ENCODE measurements around the gene ARL15. TPM values are rescaled to one million over a fixed set of nuclear protein-coding genes. Genes with fewer than 3 reads are reported as not detected.
A peak's percentile ranks its signal among the peaks of the same experiment; 100 is the strongest.

ARL15 gene
- total RNA-seq, 1 donor from 2014 or later: 20.2 TPM

- no peak for DNase-seq (ENCODE audit: low spot score)
Measured at GRCh38 chr5:54159153-54159892, 151.1 kb downstream of the ARL15 start.

- DNase-seq (ENCODE audit: low spot score): no peak
Measured at GRCh38 chr5:54156577-54156976, 153.8 kb downstream of the ARL15 start.

DNA sequence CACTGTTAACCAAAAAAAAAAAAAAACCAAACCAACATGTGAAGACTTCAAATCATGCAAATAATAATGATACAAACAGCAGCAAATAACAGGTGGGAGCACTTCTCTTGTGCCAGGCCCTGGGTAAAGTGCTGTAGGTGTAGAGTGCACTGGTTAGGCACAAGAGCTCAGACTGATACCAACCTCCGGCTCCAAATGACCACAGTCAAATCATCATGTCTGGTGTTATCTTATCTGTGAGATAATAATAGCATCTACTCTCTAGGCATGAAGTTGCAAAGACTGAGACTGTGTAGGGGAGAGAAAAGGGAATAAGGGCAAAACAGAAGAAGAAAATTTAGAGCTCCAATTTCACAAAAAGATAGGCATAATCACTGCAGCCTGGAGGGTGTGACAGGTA is 159.5 kb downstream of the ARL15 start:
- DNase-seq (ENCODE audit: low spot score): no peak

GRCh38 chr5:54148858-54149257 is 161.5 kb downstream of the ARL15 start:
- no peak for DNase-seq (ENCODE audit: low spot score)

DNA sequence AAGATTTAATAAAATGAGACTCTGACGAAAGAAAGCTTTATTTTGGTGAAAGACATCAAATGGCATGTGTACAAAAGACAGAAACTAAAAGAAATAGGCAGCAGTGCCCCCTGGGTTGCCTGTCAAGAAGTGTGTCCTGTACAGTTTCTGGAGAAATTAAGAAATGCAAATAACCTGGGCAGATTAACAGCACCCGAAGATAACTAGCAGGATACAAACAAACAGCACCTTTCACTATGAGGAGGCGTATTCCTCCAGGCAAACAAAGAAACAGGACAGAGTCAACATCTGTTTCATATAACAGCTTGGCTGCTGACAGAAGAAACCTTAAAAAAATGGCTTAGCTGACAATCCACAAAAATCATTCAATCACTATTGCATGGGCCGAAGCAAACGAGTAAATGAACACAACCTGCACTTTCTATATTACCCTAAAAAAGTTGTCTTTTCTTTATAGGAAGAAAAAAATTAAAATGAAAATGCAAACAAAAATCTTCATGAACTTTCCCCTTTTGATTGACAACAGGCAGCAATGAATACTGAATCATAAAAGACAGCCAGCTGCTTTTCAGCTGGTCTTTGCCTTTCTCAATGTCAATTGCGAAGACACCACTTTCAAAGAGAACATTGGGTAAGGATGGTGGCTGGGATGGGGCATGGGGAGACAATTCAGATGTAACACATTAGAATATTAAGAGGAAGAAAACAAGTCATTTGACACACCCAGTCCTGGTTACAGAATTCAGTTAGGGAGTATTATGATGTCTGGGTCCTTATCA is 162.1 kb downstream of the ARL15 start:
- peak; percentile 52 for DNase-seq (ENCODE audit: low spot score)

- DNase-seq (ENCODE audit: low spot score): peak; percentile 71
Measured at GRCh38 chr5:54146916-54147315, 163.5 kb downstream of the ARL15 start.

GRCh38 chr5:54146390-54146789 is 164.0 kb downstream of the ARL15 start:
- DNase-seq (ENCODE audit: low spot score): no peak

DNA sequence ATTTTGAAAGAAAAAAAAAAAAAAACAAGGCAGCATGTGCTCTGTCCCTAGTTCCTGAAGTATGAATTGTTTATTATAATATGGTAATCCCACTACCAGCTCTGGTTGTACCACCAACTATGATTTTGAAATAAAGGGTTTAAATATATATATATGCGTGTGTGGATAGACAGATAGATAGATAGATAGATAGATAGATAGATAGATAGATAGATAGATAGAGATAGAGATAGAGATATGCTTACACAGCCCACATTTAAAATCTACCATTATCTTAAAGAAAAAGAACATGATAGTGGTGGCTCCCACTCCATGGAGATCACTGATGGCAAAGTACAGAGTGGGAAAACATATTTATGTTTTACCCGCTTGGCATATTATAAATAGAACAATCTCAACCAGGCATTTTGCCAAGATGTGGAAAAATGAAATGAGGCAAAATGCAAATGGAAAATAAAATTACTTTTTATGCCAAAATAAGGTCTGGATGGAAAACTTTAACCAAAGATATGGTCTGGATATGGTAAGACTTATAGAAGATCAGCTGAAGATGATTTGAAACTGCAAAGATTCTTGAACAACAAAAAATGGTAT is 170.0 kb downstream of the ARL15 start:
- no peak for DNase-seq (ENCODE audit: low spot score)

- peak; percentile 88 for DNase-seq (ENCODE audit: low spot score)
Measured at GRCh38 chr5:54136516-54137440, 173.6 kb downstream of the ARL15 start.

- DNase-seq (ENCODE audit: low spot score): peak; percentile 13
Measured at GRCh38 chr5:54135042-54135441, 175.3 kb downstream of the ARL15 start.

GRCh38 chr5:54133917-54134316 is 176.5 kb downstream of the ARL15 start:
- no peak for DNase-seq (ENCODE audit: low spot score)

DNA sequence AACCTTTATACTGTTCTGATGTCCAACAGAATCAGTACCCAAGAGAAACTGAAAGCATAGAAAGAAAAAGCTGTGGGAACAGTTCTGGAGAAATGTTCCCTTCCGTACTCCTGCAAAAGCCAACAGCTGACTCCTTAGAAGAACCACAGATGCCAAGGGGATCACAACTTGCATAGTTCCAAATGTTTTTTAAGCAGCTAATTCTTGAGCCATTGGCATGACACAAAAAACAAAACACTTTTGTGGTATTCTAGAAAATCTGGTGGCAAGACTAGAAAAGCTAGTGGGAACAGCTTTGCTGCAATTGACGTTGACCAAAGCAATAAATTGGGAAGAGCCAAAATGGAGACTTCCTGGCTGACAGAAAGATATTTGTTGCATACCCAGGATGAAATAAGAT is 189.9 kb downstream of the ARL15 start:
- DNase-seq (ENCODE audit: low spot score): no peak

- no peak for DNase-seq (ENCODE audit: low spot score)
Measured at GRCh38 chr5:54117957-54118356, 192.4 kb downstream of the ARL15 start.

DNA sequence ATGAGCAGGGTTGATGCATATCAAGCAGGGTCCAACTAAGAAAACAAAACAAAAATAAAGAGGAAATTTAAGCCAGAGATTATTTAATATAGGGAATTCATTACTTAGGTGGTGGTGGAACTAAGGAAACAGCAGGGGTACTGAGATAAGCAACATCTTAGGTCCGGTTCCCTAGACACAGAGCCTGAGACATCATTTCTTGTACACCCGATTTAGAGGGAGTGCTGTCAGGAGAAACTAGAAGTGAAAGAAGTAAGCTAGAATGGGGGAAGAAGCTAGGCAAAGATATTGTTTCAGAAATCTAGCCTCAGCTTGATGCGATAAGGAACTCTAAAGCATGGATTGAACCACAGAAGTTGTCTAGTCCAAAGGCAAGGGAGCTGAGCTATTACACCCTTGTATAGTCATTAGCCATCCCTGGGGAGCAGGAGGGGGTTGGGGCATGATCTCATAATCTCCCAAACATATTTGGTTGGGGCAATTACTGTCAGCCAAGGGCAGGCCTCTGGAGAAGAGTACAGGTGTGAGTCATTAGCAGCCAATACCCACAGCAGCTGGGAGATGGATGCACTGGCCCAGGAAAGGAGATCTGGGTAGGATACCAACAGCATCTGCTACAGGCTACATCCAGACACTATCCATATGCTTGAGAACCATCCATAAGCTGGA is 194.5 kb downstream of the ARL15 start:
- DNase-seq (ENCODE audit: low spot score): no peak

- no peak for DNase-seq (ENCODE audit: low spot score)
Measured at GRCh38 chr5:54113060-54113459, 197.3 kb downstream of the ARL15 start.

- no peak for DNase-seq (ENCODE audit: low spot score)
Measured at GRCh38 chr5:54109626-54110330, 200.6 kb downstream of the ARL15 start.

GRCh38 chr5:54108136-54108535 is 202.2 kb downstream of the ARL15 start:
- no peak for DNase-seq (ENCODE audit: low spot score)

GRCh38 chr5:54103871-54104270 is 206.5 kb downstream of the ARL15 start:
- DNase-seq (ENCODE audit: low spot score): no peak

- no peak for DNase-seq (ENCODE audit: low spot score)
Measured at GRCh38 chr5:54098267-54098666, 212.1 kb downstream of the ARL15 start.

- DNase-seq (ENCODE audit: low spot score): no peak
Measured at GRCh38 chr5:54095969-54096368, 214.4 kb downstream of the ARL15 start.
